ENCODE measurements around the gene DISP2. TPM values are rescaled to one million over a fixed set of nuclear protein-coding genes. Genes with fewer than 3 reads are reported as not detected.
A peak's percentile ranks its signal among the peaks of the same experiment; 100 is the strongest.

The DISP2 gene
- total and polyA plus RNA-seq, 9 of the 15 experiments (the other 6 are each of a cell fraction or from before 2014, with no cell fraction given): 0.06 to 0.89 (median 0.15) TPM; not detected in 1

DNA sequence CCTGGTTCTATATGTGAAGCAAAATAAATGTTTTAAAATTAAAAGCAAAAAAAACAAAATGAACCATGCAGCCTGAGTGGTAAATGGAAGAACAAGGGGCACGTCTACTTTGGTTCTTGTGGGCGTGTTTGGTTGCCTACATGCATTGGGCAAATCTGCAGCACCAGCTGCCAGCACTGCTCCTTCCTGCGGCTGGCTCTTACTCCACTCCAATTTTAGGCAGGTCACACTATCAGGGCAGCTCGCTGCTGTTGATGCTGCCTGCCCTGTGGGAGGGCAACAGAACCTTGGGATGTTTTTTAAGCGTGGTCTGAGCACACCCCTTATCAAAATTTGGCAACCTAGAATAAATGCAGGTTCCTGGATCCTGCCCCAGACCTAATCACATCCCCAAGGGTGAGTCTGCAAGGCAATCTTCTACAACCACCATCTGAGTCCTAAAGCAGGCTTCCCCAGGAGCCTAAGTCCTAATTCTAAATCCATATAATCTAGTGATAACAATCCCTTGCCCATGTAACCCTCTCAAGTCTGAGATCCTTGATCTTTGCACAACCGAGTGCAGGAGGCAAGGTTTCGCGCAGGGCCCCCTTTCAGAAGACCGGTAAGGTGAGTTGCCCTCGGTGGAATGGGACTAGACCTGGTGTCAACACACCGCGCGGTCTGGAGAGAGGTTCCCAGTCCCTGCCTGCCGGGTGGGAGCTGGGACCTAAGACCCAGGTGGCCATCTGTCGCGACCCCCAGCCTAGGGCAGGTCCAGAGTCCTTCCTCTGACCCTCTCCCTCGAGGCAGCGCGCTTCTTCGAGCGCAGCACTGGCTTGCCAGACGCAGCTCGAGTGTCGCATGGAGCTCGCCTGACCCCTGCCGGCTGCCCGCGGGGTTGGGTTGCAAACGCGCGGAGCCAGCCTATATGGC is 63.5 kb downstream of the DISP2 start:
- H3K36me3 ChIP-seq (ENCODE audit: control insufficient read depth, insufficient read depth, low read length): no peaks in the 10 kb centered on the region
- DNase-seq (ENCODE audit: extremely low read depth in 1 of 4, low spot score in 3 of 4): peak; percentile 84 to 89 (median 86)
- peak overlapping the region; percentile 93 for H2AFZ ChIP-seq (ENCODE audit: low read depth, low read length)
- H3K9me3 ChIP-seq (replicated peaks; ENCODE audit: control insufficient read depth, insufficient read depth, low read depth, low read length): no peaks in the 10 kb centered on the region
- CTCF ChIA-PET (ENCODE audit: low intra/inter-chr PET ratio): interaction anchor here (0.7 to 3.1 kb wide), 8 partner anchors 53 to 204 kb away, joined by 3 to 28 read pairs (median 6); partner anchors contain the start of gene INAFM2
- no peaks in the 10 kb centered on the region for H3K79me2 ChIP-seq (ENCODE audit: control insufficient read depth, insufficient read depth, low read length)
- in situ Hi-C loops (cut with MboI): loop anchor here (5.0 to 10.0 kb wide), 3 partner anchors 74 to 367 kb away; no protein-coding TSS in a partner anchor
- peak overlapping the region; percentile 64 for H3K4me2 ChIP-seq (ENCODE audit: insufficient read depth, low read length)
- no peak overlapping the region for H3K4me3 ChIP-seq
- intact Hi-C loops (cut with micrococcal nuclease): loop anchor here (1.0 to 5.0 kb wide), 4 partner anchors 64 to 139 kb away; partner anchors contain the start of genes ANKRD63, DISP2 and INAFM2
- H3K27ac ChIP-seq (ENCODE audit: extremely low read depth, low read depth, low read length): no peak overlapping the region
- no TSS peak for BruUV-seq (replicated peaks)
- peak; percentile 100 for ATAC-seq
- no peaks in the 10 kb centered on the region for H3K27me3 ChIP-seq (ENCODE audit: control insufficient read depth in 2 of 2, insufficient read depth in 2 of 2, low read length in 2 of 2)
- no peaks in the 10 kb centered on the region for H4K20me1 ChIP-seq (replicated peaks; ENCODE audit: control insufficient read depth, insufficient read depth, low read length)
- FAIRE-seq: peak; percentile 73
- WGBS (ENCODE audit: insufficient coverage, low coverage, missing lambda C conversion rate): 26% methylated on average over 31 of the region's 31 CpGs
- H3K9ac ChIP-seq (ENCODE audit: insufficient read depth in 1 of 2, low read depth in 2 of 2, low read length in 2 of 2): peak overlapping the region in 1 of 2 experiments; percentile 87; a peak in 2 of 4 replicates
- POLR2A ChIA-PET: interaction anchor here (0.6 to 1.4 kb wide), 6 partner anchors 23 to 457 kb away, joined by 3 read pairs; no protein-coding TSS in a partner anchor
- H3K4me1 ChIP-seq (replicated peaks in 1 of 2; ENCODE audit: control insufficient read depth in 2 of 2, insufficient read depth in 2 of 2, low read length in 2 of 2): peaks cover 2 to 14% of the 10 kb centered on the region in 2 experiments; a peak in 4 of 5 replicates
- no peaks in the 10 kb centered on the region for H3K9me1 ChIP-seq (ENCODE audit: control insufficient read depth, insufficient read depth, low read length)
- TF ChIP-seq CTBP1 (IDR thresholded peaks at IDR 0.05; ENCODE audit: borderline replicate concordance) (peak; percentile 55; the same call in 1 of the 2 replicates), ARID4B (CRISPR knock-in tag; IDR thresholded peaks at IDR 0.05) (peak; percentile 7; the same call in 1 of the 2 replicates), HMGN3 (IDR thresholded peaks at IDR 0.05; ENCODE audit: borderline replicate concordance, extremely low read depth, insufficient read length, low read depth, low read length) (peak; percentile 27)
- TF ChIP-seq, protein P1, sequence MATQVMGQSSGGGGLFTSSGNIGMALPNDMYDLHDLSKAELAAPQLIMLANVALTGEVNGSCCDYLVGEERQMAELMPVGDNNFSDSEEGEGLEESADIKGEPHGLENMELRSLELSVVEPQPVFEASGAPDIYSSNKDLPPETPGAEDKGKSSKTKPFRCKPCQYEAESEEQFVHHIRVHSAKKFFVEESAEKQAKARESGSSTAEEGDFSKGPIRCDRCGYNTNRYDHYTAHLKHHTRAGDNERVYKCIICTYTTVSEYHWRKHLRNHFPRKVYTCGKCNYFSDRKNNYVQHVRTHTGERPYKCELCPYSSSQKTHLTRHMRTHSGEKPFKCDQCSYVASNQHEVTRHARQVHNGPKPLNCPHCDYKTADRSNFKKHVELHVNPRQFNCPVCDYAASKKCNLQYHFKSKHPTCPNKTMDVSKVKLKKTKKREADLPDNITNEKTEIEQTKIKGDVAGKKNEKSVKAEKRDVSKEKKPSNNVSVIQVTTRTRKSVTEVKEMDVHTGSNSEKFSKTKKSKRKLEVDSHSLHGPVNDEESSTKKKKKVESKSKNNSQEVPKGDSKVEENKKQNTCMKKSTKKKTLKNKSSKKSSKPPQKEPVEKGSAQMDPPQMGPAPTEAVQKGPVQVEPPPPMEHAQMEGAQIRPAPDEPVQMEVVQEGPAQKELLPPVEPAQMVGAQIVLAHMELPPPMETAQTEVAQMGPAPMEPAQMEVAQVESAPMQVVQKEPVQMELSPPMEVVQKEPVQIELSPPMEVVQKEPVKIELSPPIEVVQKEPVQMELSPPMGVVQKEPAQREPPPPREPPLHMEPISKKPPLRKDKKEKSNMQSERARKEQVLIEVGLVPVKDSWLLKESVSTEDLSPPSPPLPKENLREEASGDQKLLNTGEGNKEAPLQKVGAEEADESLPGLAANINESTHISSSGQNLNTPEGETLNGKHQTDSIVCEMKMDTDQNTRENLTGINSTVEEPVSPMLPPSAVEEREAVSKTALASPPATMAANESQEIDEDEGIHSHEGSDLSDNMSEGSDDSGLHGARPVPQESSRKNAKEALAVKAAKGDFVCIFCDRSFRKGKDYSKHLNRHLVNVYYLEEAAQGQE (IDR thresholded peaks at IDR 0.05; ENCODE audit: borderline replicate concordance): peak; percentile 87
- TF ChIP-seq, protein P1 (CRISPR knock-in tag; IDR thresholded peaks at IDR 0.05; ENCODE audit: low read depth): no peak

Measured in K562 (cell line).